MV-4-11 (cell line): ENCODE results near the gene ATAD3C.
"Not testable (repeated sequence)": the region's sequence is repeated elsewhere in the genome, so short reads cannot be mapped to it uniquely, and the experiment has no call there.

Source experiments
- DNase-seq: peaks from one replicate; lab custom pipeline; 2025; lab: John Stamatoyannopoulos, UW

The ATAD3C gene

DNA sequence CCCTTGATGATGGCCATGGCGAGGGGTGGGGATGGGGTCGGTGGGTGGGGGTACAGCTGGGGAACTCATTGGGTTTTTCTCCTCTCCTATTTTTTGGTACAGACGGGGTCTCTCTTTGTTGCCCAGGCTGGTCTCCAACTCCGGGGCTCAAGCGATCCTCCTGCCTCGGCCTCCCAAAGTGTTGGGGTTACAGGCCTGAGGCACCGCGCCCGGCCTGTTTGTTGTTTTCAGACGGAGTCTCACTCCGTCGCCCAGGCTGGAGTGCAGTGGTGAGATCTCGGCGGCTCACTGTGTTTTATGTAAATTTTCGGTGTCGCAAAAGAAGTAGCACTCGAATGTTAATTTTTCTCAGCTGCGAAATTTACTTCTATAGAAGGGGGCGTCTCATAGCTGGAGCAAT, 2.9 kb upstream of the ATAD3C start:
- not testable (repeated sequence) for DNase-seq

DNA sequence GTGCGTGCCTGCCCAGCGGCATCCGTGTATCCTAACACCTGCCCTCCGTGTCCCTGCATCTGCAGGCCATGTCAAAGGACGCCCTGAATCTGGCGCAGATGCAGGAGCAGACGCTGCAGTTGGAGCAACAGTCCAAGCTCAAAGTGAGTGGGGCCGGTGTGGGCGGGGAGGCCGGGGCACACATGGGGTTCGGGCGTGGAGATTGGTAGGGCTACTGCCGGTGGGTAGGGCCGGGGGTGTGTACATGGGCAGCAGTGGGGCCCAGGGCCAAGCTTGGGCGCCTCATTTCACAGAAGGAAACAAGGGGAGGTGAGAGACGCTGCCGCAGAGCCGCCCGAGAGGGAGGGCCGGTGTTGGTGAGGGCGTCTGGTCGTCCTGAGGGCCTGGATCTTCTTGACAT, 1.1 kb downstream of the ATAD3C start:
- DNase-seq, result not testable (repeated sequence)

DNA sequence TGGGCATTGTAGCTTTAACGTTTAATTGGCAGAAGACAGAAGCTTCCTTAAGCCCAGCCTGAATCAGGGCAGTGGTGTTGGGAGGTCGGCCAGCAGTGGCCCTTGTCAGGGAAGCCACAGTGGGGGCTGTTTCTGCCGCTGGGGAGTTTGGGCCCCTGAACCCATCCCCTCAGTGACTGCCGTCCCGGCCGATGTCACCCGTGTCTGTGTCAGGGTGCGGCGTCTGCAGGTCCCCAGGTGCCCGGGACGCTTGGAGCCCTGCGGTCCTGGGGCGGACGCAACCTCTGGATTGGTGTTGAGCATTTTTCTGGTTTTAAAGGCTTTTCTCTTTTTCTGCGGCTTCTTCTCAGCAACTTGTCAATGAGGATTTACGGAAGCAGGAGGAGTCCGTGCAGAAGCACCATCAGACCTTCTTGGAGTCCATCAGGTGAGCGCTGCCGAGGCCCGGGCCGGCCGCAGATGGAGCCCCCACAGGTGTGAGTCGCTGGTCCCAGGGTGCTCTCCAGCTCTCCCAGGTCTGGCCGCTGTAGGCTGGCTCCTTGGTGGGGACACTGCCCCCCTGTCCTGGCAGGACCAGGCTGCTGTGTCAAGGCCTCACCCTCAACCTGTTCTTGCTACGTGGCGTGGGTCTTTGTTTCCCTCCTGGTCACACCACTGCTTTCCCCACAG, 2.3 kb downstream of the ATAD3C start:
- DNase-seq, result no peak

DNA sequence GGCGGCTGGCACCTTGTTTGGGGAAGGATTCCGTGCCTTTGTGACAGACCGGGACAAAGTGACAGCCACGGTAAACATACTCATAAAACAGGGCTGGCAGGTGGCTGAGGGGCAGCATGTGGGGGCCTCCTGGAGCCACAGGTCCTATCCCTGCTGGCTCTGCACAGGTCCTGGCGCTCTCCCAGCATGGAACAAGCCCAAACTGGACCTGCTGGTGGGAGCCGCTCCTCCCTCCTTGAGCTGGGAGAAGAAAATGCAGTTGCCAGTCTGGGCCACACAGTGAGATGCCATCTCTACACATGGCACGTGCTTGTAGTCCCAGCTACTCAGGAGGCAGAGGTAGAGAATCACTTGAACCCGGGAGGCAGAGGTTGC, 2.9 kb downstream of the ATAD3C start:
- not testable (repeated sequence) for DNase-seq

DNA sequence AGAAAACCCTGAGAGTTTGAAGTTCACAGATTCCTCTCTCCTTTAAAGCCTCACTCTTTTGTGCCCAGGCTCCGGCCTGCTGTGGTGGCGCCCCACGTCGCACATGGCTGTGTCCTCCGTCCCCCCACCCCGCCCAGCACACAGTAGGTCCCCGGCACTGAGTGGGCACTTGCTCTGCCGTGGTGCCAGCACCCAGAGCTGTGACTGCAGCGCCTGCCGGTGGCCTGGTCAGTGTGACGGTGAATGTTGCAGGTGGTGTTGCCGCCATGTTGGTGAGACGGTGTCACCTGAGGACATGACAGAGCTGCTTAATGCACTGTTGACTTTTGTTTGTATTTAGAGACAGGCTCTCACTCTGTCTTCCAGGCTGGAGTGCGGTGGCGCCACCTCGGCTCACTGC, 3.4 kb downstream of the ATAD3C start:
- no peak for DNase-seq

DNA sequence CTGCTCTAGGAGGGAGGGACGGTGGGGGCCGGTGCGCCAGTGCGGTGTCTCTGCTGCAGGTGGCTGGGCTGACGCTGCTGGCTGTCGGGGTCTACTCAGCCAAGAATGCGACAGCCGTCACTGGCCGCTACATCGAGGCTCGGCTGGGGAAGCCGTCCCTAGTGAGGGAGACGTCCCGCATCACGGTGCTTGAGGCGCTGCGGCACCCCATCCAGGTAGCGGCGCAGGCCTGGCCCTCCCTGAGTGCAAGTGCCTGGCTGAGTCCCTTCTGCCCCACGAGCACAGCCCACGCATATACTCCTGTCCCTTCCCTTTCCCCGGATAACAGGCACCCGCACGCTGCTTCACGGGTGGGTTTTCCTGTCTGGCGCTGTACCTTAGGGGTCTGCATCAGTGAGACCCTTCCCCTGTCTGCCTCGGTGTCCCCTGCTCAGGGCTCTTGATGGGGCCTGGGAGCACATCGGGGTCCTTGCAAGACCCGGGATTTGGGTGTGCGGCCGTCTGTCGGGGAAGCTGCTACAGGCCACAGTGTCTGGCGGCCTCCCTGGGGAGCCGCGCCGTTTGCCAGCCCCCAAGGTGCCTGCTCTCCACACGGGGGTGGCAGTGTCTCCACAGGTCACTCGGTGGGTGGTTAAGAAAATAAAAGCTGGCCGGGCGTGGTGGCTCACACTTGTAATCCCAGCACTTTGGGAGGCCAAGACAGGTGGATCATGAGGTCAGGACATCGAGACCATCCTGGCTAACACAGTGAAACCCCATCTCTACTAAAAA, 5.0 kb downstream of the ATAD3C start:
- not testable (repeated sequence) for DNase-seq

DNA sequence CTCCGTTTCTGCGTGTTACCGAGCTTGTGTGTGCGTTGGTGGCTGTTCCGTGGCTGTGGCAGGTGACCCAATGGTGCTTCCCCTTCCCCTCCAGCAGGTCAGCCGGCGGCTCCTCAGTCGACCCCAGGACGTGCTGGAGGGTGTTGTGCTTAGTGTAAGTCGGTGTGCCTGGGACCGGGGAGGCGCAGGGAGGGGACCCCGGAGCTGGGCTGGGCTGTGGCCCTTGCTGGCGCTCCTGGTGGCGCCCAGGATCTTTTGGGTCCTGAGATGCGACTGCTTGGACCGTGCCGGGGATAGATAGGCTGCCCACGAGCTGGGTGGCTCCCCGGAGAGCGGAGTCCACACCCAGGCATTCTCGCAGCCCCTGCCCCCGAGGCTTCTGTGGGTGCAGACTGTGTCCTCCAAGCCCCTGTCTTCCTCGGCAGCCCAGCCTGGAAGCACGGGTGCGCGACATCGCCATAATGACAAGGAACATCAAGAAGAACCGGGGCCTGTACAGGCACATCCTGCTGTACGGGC, 5.9 kb downstream of the ATAD3C start:
- no peak for DNase-seq

DNA sequence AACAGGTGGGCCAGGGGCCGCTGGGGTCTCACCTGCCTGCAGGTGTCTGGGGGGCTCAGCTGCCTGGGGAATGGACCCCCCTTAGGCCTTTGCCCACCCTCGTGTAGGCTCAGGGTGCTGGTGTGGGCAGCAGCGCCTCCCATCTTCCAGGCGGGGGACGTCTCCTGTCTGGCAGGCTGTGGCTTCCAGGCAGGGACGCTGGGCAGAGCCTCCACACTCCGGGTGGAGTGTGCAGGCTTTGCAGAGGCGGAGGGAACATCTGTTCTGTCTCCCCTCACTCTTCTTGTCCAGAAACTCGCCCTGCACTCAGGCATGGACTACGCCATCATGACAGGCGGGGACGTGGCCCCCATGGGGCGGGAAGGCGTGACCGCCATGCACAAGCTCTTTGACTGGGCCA, 6.4 kb downstream of the ATAD3C start:
- DNase-seq, result not testable (repeated sequence)

DNA sequence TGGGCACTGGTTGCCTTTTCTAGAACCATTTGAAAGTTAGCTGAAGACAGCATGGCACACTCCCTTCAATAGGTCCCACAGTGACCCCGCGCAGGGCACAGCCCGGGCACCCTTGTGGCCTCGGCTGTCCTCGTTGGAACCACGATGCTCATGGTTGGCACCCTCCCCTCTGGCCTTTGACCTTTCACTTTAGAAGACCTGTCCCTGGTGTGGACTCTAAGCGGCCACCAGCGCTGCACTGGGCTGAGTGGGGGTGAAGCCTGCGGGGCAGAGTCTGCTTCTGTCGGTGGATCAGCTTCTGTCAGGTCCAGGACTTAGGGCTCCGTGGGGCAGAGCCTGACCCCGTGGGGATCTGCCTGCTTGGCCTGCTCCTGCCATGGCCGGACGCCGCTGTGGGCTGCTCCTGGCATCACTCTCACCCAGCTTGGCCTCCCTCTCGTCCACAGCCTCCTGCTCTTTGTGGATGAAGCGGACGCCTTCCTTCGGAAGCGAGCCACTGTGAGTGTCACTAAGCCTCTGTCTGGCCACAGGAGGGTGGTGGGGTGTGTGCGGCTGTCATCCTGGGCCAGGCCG, 7.3 kb downstream of the ATAD3C start:
- DNase-seq, result not testable (repeated sequence)

DNA sequence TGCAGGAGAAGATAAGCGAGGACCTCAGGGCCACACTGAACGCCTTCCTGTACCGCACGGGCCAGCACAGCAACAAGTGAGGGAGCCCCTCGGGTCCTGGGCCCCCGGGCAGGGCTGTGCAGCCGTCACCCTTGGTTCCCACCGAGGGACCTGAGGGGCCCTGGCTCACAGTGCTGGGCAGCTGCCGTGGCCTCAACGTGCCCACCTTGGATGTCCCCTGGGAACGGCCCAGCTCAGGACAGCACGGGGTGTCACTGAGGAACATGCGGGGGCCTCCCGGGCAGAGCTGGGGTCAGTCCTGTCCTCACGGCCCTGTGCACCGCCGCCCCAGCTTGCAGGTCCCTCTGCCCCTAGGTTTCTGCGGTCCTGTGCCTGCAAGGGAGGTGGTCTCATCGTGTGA, 9.7 kb downstream of the ATAD3C start:
- not testable (repeated sequence) for DNase-seq

DNA sequence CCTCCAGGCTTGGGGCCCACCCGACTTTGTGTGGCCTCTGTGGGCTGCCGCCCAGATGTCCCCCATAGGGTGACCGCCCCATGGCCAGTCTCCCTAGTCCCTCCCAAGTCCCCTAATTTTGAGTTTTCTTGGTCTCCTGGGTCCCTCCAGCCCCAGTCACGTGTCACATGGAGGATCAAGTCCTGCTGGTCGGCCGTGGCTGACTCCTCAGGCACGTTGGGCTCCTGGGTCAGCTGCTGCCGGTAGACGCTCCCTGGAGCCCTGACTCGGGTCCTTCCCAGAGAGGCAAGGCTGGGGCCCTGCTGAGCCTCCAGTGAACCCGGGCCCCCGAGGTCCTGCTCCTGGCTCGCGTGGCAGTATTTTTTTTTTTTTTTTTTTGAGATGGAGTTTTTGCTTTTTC, 10.2 kb downstream of the ATAD3C start:
- not testable (repeated sequence) for DNase-seq

DNA sequence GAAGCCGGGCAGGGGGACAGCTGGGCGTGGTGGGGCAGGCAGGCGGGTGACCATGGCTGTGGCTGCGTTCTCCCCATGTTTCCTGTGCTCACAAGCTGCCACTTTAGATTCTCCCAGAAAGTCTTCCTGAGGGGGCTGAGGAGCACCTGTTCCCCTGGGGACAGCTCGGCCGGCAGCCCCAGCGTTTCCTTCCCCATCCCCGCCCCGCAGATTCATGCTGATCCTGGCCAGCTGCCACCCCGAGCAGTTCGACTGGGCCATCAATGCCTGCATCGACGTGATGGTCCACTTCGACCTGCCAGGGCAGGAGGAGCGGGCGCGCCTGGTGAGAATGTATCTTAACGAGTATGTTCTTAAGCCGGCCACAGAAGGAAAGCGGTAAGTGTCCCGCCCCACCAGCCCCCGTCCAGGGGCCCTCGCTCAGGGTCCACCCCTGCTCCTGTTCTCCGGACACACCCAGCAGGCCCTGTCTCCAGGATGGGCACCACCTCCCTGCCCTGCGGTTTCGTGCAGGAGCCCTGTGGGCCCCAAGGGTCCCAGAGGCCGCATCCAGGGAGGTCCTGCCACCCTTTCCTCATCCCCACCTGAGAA, 11.1 kb downstream of the ATAD3C start:
- no peak for DNase-seq

DNA sequence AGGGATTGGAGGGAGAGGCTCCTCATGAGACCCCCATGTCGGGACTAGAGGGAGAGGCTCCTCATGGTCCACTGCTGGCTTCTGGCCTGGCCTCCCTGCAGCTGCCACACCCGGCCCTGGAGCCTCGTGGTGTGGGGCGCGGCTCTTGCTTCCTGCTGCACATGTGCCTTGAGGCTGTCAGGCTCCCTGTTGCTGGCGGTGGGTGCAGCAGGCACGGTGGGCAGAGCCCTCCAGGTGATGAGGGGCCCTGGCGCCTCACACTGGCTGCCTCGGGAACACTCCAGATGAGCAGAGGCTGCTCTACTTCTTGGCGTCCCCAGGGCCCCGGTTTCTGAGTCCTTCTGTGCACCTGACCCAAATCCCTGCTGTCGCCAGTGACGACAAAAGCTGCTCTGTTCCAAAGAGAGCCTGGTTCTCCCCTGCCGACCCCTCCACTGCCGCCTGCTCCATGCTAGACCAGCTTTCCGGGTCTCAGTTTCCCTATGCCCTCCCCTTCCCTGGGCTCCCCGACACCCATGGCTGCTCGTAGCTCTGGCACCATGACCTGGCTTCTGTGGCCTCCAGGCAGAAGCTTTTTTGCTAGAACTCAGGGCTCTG, 12.3 kb downstream of the ATAD3C start:
- no peak for DNase-seq

DNA sequence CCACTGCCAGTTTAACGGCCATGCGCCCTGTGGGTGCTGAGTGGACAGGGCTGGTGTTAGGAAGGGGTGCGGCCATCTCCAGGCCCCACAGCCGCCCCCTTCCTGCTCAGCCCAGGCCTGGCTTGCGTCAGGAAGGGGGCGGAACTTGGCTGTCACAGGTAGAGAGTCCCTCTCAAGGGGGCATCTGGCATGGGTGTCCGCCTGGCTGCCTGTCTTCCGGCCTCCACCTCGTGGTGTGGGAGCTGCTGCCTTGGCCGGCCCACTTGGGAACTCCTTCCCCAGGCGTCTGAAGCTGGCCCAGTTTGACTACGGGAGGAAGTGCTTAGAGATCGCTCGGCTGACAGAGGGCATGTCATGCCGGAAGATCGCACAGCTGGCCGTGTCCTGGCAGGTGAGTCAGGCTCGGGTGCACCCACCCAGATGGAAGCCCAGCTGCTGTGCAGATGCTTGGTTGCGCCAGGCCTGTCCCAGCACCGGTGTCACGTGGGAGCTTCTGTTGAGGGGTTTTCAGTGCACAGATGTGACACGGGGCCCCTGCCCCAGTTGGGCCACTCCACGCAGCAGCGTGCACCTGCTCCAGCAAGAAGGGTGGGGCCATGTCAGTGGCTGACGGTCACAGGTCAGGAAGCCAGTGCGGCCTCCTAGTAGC, 13.0 kb downstream of the ATAD3C start:
- DNase-seq, result no peak

DNA sequence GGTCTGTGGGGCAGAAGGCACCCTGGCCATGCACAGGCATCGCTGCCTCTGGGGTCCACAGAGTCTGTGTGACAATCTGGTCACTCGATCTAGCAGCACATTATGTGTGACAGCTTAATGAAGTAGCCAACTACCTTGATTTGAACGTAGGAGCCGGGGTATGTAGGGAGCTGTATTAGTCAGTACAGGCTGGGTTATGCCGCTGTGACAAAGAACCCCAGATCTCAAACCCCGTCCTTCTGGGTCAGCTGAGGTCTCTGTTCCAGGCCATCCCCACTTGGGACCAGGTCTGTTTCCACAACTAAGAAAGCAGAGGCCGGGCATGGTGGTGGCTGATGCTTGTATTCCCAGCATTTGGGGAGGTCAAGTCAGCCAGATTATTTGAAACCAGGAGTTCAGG, 13.8 kb downstream of the ATAD3C start:
- no peak for DNase-seq

DNA sequence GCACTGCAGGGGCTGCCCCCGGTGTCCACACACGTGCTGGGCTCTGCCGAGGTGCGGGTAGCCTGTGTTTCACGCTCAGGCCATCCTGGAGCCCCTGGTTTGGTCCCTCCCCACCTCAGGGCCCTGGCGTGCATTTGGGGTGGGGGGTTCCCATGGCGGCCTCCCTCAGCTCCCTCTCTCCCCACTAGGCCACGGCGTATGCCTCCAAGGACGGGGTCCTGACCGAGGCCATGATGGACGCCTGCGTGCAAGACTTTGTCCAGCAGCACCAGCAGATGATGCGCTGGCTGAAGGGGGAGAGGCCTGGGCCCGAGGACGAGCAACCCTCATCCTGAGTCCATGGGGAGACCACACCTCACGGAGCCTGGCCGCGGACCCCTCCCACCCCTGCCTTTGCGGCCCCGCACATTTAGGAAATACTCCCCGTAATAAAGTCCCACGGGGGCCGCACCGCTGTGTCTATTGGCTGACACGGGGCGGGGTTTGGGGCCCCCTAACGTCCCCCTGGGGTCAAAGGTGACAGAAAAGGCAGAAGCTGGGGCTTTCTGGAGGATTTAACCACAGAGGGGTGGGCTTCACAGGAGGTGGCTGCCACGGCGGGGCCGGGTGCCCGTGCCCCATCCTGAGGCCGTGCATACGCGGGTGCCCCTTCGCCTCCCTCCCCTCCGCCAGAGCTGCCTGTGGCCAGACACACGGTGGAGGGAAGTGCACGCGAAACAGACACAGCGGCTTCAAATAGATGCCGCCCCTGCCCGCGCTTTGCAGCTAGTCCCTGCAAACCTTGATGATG, 18.9 kb downstream of the ATAD3C start:
- DNase-seq, result not testable (repeated sequence)

DNA sequence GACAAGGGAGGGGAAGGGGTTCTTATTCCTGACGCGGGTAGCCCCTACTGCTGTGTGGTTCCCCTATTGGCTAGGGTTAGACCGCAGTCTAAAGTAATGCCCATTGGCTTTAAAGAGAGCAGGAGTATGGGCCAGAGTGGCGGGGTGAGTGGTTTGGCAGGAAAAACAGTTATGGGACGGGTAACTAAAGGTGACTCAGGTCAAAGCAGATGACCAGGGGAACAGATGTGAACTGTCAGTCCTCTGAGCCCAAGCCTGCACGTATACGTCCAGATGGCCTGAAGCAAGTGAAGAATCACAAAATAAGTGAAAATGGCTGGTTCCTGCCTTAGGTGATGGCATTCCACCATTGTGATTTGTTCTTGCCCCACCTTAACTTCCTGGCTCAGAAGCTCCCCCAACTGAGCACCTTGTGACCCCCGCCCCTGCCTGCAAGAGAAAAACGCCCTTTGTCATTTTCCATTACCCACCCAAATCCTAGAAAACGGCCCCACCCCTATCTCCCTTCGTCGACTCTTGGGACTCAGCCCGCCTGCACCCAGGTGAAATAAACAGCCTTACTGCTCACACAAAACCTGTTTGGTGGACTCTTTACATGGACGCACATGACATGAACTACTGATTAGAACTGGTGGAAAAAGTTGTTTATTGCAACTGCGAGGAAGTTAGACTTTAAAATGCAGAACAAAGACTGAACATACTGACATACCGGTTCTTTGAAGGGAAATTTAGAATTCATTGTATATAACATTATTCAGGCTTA, 21.3 kb downstream of the ATAD3C start:
- DNase-seq, result no peak

DNA sequence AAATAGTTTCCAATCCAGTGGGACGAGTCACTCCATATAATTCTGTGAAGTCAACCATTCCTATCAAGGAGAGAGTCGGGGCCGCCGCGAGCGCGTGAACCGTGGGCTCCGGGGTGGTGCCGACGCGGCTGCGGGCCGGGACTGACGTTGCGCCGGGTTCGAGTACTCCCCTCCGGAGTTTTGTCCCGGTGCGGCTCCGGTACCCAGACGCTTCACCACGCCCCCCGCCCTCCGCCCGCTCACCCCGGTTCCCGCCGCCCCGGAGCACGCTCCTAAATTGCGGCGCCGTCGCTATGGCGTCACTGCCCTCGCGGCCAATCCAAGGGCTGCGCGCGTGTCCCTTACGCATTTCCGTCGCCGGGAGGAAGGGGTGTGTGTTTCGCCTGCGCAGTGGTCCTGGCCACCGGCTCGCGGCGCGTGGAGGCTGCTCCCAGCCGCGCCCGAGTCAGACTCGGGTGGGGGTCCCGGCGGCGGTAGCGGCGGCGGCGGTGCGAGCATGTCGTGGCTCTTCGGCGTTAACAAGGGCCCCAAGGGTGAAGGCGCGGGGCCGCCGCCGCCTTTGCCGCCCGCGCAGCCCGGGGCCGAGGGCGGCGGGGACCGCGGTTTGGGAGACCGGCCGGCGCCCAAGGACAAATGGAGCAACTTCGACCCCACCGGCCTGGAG, 22.0 kb downstream of the ATAD3C start, which contains the start of gene ATAD3B:
Gene ATAD3B (plus strand): TSS at position 377 of the 664 bp plus-strand sequence. CDS start 120 bp downstream, at position 497.
- DNase-seq, result peak; percentile 87
